Erythroblast (primary cell): ENCODE data around the gene CUL4B.

Experiments
- GATA1 ChIP-seq: IDR thresholded peaks from 2 replicates; pipeline ENCODE4 v1.6.1; 2011; ENCODE audit warnings: low read depth, mild to moderate bottlenecking, control low read depth, low read length, moderate library complexity
- POLR2A ChIP-seq: IDR thresholded peaks from 2 replicates; pipeline ENCODE4 v1.6.1; 2011; ENCODE audit warnings: mild to moderate bottlenecking, low read length

GRCh38 chrX:120476714-120477113 is 84.0 kb downstream of the CUL4B start:
- TF ChIP-seq POLR2A (no peak), GATA1 (no peak)
